ENCODE data around the gene MTA2.
"Not testable (repeated sequence)": the region's sequence is repeated elsewhere in the genome, so short reads cannot be mapped to it uniquely, and the experiment has no call there.

The MTA2 gene

DNA sequence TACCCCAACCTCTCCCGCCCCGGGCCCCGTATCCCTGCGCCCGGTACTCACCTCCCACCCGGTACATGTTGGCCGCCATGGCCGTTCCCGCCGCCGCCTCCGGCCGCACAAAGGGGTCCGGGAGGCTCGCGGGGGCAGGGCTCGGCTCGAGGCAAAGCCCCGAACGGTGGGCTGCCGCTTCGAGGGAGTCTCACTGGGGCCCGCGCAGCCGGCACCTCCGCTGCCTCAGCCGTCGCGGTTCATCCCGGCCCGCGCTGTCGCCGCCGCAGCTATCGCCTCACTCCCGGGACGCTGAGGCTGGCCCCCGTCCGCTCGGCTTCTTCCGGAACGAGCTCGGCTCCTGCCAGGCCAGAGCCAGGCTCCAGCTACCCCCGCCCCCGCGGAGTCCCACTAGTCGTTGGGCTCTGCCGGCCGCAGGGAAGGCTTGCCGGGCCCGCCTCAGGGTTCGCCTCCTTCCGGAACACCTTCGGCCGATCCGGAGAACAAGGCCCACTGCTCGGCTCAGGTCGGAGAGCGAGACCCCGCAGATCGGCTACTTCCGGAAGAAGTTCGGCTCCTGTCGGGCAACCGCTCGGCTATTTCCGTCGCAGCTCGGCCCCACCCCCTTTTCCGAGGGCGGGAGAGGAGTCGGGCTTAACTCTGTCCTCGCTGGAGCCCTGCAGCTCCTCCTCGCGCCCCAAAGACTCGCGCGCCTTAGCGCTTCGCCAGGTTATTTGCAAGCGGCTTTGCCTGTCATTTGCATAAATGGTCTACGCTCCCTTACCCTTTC lies at the start of gene MTA2:
Gene MTA2, minus strand, starts transcription at position 494 of the 769 bp plus-strand sequence. Its CDS starts 415 bp downstream, at position 79.
- in situ Hi-C loops (cut with MboI; ENCODE audit: low sequenced_read_pairs) = no loop called here

DNA sequence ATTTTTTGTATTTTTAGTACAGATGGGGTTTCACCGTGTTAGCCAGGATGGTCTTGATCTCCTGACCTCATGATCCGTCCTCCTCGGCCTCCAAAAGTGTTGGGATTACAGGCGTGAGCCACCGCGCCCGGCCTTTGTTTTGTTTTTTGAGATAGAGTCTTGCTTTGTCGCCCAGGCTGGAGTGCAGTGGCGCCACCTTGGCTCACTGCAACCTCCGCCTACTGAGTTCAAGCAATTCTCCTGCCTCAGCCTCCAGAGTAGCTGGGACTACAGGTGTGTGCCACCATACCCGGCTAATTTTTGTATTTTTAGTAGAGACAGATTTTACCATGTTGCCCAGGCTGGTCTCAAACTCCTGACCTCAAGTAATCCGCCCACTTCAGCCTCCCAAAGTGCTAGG lies 48.6 kb upstream of the MTA2 start:
- in situ Hi-C loops (cut with MboI; ENCODE audit: low sequenced_read_pairs) = not testable (repeated sequence)

DNA sequence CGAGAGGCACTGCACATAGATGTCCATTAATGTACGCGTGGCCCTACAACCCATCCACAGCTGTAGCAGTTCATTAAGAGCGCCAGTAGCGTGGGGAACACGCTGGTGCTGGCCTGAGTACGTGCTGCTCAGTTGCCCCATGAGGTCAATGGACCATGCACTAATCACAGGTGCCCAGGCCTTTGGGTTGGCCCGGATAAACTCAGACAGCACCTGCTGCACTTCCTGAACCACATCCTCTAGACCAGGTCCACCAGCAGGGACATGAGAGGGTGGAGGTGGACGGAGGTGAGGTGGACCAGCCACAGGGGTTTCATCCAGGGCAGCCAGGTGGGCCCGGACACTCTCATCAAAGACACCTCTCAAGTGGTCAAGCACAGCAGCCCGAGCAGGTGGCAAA lies 47.8 kb upstream of the MTA2 start:
- in situ Hi-C loops (cut with MboI; ENCODE audit: low sequenced_read_pairs) = no loop called here

DNA sequence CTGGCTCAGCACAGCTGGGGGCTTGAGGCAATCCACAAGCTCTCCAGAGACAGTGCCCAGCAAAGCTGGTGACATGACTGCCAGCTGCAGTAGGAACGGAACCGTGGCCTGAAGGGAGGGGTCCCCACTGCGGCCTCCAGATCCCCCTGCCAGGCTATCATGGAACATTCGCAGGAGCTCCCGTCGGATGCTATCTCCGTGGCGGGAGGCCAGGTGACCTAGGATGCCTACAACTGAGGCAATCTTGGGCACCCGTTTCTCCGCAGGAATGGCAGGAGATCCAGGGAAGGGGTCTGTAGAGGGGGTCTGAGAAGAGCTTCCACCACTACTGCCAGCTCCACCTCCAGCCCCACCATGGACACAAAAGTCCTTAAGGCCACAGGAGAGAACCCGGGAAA lies 47.3 kb upstream of the MTA2 start:
- in situ Hi-C loops (cut with MboI; ENCODE audit: low sequenced_read_pairs) = no loop called here

DNA sequence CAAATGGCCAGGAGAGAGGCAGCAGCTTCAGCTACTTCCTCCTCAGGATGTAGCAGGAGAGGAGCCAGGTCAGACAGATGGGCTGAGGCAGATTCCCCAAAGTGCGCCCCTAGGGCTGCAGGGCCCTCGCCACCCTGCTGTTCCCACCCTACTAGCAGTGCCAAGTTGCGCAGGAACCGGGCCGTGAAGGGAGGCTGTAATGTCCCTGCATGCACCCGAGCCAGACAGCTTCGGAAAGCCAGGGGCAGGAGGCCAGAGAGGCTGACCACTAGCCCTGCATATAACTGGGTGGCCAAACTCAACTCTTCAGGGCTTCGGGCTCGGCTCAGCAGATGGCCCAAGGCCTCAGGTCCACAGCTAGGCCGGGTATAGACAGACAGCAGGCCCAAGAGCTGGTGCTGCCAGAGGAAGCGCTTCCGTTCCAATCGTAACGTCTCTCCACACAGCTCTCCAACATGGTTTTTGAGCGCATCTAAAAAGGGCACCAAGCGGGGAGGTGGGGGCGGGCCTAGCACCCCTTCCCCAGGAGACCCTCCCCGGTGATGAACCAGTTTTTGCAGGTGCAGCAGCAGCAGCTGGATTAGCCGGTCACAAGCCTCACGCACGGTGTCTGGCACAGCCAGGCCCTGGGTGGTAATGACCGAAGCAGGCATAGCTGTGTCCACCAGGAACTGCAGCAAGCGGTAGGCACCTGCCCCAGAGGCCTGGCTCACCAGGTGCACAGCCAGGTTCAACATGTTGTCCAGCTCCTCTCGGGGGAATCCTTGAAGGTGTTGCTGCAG lies 46.7 kb upstream of the MTA2 start:
- in situ Hi-C loops (cut with MboI; ENCODE audit: low sequenced_read_pairs) = no loop called here

DNA sequence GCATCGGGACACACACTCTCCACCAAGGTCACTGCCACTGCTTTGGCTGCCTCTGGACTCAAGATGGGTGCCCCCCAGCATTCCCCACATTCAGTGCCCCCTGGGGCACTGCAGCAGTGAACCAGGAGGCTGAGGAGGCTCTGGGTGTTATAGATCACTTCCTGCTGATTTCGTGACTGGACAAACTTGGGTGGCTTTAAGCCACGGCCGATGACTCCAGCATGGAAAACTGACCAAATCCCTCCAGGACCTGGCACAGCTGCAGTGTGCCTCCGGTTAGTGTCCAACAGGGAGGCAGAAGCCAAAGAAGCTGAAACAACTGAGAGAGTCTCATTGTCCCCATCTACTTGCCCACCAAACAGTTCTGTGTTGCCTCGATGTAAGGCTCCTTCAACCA lies 45.9 kb upstream of the MTA2 start:
- in situ Hi-C loops (cut with MboI; ENCODE audit: low sequenced_read_pairs) = no loop called here

DNA sequence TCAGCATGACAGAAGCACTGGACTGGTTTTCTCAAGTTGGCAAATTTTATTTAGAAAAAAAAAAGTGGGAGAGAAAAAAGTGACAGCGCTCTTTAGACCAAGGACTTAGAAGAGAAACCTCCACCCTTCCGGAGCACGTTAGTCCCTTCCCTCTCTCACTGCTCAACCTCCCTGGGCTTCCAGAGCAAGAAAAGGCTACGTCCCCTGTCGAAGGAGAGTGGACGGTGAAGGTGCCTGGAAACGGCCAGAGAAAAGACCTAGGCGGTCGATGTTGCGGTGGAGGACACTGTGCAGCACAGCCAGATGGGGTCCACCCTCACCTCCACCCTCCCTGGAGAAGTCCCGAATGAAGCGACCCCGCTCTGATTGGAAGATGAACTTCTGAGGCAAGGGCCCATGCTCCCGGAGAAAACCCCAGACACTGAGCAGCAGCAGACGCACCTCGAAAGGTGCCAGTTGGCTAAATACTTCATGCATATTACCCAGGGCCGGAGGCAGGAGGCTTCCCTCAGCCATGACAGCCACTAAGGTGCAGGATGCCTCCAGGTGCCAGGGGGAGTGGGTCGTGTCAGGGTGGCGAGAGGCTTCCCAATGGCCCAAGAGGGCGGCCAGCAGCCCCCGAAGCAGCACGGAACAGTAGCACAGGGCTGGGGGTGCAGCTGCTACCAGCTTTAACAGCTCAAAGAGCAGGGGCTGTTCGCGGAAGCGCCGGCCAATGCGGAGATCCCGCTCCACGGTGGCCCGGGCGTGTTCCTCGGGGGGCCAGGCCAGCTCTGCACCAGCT lies 45.4 kb upstream of the MTA2 start:
- in situ Hi-C loops (cut with MboI; ENCODE audit: low sequenced_read_pairs) = no loop called here

DNA sequence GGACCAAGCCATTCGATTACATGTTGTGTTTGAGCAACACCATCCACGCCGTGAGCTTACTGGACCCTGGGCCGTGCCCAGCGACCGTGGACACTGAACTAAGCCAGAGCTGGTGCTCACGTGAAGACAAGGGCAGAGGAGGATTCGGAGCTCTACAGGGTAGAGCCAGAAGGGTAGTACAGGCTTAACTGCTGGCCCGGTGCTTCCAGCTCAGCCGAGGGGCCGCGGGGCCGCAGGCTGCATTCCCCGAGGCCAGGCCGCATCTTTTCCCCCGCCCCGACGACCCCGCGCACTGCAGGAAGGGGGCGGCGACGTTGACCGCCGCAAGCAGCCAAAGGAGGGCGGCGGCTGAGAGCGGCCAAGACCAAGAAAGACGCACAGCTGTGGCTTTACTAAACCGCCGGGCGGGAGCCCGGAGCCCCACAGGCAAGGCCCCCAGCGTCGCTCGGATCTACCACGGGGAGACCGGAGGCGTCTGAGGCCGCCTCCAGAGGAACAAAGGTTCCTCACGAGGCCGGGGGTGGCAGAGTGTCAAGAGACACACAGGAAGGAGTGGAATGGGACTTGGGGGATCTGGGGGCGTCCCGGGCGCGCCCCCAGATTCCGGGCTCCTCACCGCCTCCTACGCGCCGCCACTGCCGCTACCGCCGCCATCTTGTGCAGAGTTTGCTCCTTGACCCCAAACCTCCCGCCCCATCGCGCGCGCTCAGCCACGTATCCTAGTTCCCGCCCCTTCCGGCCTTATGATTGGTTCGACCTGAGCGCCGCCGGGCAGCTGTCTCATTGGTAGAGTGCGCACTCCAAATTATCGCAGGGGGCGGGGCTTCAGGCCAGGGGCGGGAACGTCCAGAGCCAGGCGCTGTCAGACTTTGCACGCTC lies 44.5 kb upstream of the MTA2 start, which contains the start of gene GANAB:
Gene GANAB, minus strand, starts transcription at position 668 of the 879 bp plus-strand sequence. Its CDS starts 14 bp downstream, at position 654.
- in situ Hi-C loops (cut with MboI; ENCODE audit: low sequenced_read_pairs) = no loop called here

DNA sequence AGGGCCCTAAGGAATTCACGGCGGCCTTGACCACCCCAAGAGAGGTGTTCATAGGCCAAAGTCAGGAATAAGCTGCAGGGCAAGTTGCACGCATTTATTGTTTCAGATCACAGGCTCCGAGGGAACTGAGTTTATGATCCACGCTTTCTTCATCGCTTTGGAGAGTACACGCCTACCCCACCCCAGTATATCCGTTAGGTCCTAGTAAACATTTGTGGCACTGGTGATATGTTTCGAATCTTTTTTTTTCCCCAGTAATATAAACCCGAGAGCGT lies 43.9 kb upstream of the MTA2 start:
- in situ Hi-C loops (cut with MboI; ENCODE audit: low sequenced_read_pairs) = no loop called here

DNA sequence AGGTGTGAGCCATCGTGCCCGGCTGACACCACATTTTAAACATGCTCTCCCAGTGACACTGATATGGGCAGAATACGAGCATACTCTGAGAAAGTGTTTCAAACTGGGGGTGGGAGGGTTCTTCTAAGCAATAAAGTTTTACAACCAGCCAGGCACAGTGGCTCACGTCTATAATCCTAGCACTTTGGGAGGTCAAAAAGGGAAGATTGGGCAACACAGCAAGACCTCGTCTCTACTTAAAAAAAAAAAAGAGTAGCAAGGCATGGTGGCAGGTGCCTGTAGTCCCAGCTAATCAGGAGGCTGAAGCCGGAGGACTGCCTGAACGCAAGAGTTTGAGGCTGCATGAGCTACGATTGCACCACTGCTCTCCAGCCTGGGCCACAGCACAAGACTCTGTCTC lies 42.6 kb upstream of the MTA2 start:
- in situ Hi-C loops (cut with MboI; ENCODE audit: low sequenced_read_pairs) = no loop called here

DNA sequence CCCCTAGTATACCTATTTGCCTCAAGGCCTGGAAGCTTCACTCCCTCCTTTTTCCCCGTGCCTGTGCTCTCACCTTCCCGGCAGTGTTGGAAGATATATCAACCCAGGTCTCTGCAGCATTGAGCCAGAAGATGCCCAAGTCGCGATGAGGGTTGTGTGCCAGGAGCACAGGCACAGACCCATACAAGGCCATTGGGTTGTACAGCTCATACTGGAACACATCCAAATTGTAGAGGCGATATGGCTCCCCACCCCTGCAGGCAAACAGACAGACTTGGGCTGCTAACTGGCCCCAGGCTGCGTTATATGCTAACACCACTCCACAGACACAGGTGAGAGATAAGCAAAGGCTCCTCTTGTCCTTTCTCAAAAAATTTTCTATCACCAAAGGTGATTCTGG lies 30.8 kb upstream of the MTA2 start:
- in situ Hi-C loops (cut with MboI; ENCODE audit: low sequenced_read_pairs) = no loop called here

DNA sequence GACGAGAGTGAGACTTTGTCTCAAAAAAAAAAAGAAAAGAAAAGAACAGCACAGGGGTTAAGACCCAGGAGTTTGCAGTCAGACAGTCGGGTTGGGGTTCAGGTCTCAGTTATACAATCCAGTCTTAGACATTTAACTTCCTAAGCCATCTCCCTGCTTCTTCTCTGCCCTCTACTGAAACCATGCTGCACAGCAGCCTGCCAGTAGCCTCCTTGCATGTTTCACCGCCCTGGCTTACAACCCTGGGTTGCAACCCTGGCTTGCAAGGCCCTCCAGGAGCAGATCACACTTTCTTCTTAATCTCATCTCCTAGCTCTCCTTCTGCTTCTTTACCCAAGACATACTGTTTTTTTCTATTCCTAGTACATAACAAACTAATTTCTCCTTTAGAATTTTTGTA lies 26.0 kb upstream of the MTA2 start:
- in situ Hi-C loops (cut with MboI; ENCODE audit: low sequenced_read_pairs) = no loop called here

DNA sequence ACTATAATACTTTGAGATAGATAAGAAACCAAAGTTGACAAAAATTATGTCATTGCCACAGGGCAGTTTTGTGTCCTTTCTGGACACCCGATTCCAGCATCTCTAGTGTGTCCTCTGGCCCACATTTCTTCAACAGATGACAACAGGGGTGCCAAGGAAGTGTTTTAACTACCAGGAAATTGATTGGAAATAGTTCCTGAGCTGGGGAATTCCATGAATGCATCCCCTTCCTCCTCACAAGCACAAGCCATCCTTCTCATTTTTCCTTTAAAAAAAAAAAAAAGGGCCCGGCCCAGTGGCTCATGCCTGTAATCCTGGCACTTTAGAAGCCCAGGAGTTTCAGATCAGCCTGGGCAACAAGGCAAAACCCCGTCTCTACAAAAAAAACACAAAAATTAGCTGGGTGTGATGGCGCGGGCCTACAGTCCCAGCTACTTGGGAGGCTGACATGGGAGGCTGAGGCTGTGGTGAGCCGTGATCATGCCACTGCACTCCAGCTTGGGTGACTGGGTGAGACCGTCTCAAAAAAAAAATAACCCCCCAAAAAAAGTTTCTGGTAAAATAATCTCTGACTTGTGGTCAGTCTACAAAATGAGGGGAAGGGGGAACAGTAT lies 20.9 kb upstream of the MTA2 start:
- in situ Hi-C loops (cut with MboI; ENCODE audit: low sequenced_read_pairs) = no loop called here

DNA sequence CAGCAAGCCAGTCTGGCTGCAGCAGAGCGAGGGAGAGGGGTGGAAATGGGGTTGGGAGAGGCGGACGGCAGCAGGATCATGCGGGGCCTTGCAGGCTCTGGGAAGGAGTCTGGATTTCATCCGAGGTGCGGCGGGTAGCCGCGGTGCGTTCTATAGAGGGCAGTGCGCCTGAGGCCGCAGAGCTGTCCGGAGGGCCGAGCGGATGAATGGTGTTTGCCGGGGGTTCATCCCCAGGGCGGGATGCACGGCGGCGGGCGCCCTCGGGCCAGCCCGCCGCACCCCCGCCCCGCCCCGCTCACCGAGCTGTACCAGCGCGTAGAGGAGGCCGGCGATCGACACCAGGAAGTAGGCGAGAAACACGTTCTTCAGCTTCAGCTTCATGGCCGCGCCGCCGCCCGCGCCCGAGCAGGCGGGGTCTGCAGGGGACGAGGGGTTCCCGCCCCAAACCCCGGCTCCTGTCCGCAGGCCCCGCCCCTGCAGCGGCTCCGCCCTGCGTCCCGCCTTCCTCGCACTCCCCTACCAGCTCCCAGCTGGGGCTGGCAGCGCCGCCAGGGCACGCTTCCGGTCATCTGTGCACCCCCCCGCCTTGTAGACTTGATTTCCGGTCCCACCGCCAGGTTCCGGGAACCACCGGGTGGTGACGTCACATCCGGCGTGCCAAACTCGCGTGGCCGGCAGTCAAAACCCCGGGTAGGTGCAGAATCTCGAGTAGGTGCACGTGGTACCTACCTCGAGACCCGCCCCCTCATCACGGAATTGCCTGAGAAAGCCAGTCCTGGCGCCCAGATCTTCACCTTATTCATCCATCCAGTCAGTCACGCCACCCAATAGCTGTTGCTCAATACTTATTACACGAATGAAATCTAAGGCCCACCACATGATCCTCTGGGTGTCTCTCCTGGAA lies 20.2 kb upstream of the MTA2 start, which contains the start of gene B3GAT3:
Gene B3GAT3, minus strand, starts transcription at position 420 of the 904 bp plus-strand sequence. Its CDS starts 39 bp downstream, at position 381.
- in situ Hi-C loops (cut with MboI; ENCODE audit: low sequenced_read_pairs) = no loop called here

DNA sequence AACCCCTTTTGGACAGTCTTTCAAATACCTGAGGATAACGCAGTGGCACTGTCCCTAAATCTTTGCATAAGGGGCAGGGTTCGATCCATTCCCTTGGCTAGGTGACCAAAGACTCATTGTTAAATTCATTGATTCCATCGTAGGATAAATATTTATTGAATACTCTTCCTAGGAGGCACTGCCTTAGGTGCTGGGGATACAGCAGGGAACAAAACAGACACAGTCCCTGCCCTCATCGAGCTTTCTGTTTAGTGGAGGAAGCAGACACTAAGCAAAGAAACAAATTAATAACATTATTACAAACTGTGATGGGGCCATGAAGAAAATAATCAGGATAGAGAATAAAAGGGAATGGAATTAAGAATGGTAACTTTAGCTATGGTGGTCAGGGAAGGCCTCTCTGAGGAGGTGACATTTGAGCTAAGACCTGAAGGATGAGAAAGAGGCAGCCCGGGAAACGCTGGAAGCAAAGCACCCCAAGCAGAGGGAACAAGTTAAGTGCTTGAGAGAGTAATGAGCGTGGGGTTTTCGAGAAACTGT lies 19.4 kb upstream of the MTA2 start:
- in situ Hi-C loops (cut with MboI; ENCODE audit: low sequenced_read_pairs) = no loop called here

DNA sequence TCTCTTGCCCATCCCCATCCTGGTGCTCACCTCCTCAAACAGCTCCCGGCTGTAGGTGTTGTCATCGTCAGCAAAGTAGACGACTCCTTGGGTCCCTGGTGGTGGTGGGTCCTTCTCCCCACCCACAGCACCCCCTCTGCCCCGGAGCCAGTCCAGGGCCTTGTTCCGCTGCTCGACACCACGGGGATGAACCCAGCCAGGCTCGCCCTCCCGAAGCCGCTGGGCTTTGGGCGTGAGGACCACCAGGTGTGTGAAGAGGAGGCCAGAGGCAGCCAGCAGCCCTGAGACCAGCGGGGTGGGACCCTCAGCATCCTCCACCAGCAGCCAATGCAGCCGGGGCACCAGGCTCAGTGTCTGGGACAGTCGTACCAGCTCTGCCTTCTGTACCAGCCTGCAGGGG lies 15.3 kb upstream of the MTA2 start:
- in situ Hi-C loops (cut with MboI; ENCODE audit: low sequenced_read_pairs) = not testable (repeated sequence)

DNA sequence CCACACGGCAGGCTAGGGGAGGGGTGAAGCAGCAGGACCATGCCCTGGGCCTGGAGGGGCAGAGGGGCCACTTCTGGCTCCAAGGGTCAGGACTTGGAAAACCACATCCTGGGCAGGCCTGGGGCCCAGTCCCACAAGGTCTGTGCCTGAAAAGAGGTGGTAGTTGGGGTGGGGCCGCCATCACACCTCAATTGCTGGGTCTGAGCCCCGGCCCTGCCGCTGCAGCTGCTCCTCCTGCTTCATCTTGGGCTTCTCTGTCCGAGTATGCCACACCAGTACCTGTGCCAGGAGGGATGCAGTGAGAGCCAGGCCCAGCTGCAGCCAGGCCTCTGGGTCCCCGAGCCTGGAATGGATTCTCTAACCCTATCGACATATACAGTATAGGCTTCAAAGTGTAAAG lies 13.9 kb upstream of the MTA2 start:
- in situ Hi-C loops (cut with MboI; ENCODE audit: low sequenced_read_pairs) = no loop called here

DNA sequence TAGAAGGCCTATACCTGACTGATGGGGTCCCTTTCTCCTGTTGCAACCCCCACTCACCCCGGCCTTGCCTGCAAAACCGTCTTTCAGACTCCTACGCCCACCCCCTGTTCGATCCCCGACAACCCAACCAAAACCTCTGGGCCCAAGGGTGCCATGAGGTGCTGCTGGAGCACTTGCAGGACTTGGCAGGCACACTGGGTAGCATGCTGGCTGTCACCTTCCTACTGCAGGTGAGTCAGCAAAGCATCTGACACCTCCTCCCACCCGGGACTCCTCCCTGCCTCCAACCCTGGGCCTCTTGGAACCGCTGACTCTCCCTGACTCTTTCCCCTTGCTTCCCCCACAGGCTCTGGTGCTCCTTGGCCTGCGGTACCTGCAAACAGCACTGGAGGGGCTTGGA lies 12.6 kb upstream of the MTA2 start:
- in situ Hi-C loops (cut with MboI; ENCODE audit: low sequenced_read_pairs) = no loop called here

DNA sequence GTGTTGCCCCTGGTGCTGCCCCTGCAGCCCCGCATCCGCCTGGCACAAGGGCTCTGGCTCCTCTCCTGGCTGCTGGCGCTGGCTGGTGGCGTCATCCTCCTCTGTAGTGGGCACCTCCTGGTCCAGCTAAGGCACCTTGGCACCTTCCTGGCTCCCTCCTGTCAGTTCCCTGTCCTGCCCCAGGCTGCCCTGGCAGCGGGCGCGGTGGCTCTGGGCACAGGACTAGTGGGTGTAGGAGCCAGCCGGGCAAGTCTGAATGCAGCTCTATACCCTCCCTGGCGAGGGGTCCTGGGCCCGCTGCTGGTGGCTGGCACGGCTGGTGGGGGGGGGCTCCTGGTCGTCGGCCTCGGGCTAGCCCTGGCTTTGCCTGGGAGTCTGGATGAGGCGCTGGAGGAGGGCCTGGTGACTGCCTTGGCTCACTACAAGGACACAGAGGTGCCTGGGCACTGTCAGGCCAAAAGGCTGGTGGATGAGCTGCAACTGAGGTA lies 11.7 kb upstream of the MTA2 start:
- in situ Hi-C loops (cut with MboI; ENCODE audit: low sequenced_read_pairs) = no loop called here

Measured in HL-60/S4 treated with retinoic acid at 250 ng/mL for 4 days and 3 days (cell line).